HFF-Myc (cell line): ENCODE data around the gene DDX18.

Source experiments
- DNase-seq: peaks from one replicate; pipeline ENCODE4 v3.0.0-alpha.2; 2011; ENCODE audit warnings: low read depth; ENCODE audit errors: extremely low read depth
- H3K4me3 ChIP-seq: replicated peaks from 2 replicates; pipeline ENCODE4 v1.5.1; 2011; ENCODE audit warnings: low read depth, mild to moderate bottlenecking, control low read depth, low read length
- TF ChIP-seq, protein P1 (sequence below): IDR thresholded peaks from 2 replicates; pipeline ENCODE4 v1.5.1; 2012; ENCODE audit warnings: mild to moderate bottlenecking, low read depth, low read length, control low read depth; ENCODE audit errors: missing control alignments

The DDX18 gene

DNA sequence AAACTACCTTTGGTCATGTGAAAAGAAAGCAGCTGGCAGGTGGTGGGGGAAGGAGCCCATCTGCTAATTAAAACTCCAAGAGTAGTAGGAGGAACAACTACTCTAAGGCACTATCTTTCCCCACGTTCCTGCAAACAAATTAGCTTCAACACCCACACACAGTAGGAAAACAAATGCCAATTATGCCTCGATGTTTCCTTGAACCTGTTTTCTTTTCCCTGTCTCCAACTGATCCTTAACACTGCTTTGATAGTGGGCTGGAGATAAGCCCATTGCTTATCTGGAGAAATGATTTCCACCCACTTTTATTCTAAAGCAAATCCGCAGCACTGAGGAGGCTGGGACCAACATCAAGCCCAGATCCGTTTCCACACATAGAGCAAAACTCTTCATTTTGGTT, 36.0 kb downstream of the DDX18 start:
- no peak for DNase-seq
- TF ChIP-seq, protein P1, sequence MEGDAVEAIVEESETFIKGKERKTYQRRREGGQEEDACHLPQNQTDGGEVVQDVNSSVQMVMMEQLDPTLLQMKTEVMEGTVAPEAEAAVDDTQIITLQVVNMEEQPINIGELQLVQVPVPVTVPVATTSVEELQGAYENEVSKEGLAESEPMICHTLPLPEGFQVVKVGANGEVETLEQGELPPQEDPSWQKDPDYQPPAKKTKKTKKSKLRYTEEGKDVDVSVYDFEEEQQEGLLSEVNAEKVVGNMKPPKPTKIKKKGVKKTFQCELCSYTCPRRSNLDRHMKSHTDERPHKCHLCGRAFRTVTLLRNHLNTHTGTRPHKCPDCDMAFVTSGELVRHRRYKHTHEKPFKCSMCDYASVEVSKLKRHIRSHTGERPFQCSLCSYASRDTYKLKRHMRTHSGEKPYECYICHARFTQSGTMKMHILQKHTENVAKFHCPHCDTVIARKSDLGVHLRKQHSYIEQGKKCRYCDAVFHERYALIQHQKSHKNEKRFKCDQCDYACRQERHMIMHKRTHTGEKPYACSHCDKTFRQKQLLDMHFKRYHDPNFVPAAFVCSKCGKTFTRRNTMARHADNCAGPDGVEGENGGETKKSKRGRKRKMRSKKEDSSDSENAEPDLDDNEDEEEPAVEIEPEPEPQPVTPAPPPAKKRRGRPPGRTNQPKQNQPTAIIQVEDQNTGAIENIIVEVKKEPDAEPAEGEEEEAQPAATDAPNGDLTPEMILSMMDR: no peak
- no peak overlapping the region for H3K4me3 ChIP-seq

DNA sequence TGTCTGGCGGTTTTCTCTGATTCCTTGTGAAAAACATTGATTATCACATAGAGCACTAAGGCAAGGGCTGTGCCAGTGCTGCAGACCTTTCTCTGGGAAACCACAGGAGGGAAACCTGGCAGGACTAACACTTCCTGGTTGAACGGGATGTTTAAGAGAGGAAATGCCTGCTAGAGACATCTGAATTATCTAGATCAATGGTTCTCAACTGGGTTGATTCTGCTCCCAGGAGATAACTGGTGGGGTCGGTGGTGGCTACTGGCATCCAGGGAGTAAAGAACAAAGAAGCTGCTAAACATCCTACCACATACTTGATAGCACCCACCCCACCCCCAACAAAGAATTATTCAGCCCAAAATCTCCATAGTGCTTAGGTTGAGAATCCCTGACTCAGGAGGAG, 37.5 kb downstream of the DDX18 start:
- DNase-seq: no peak
- TF ChIP-seq, protein P1: no peak
- no peak overlapping the region for H3K4me3 ChIP-seq

DNA sequence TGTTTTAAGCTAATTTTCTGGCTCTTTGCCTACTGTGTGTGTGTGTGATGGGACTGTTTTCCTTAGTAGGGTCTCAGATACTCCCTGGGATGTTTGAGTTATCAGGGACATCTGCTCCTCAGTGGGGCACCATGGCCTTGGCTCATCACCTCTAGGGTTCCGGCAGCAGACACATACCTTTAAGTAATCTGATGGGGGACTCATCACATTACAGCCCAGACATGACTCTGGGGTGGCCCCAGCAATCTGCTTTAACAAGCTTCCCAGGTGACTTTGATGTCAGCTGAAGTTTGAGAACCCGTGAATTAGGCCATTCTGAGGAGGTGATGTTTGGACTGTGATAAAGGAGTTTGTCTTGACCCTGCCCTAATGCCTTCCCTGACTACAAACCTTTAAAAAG, 38.8 kb downstream of the DDX18 start:
- TF ChIP-seq, protein P1: no peak
- no peak for DNase-seq

DNA sequence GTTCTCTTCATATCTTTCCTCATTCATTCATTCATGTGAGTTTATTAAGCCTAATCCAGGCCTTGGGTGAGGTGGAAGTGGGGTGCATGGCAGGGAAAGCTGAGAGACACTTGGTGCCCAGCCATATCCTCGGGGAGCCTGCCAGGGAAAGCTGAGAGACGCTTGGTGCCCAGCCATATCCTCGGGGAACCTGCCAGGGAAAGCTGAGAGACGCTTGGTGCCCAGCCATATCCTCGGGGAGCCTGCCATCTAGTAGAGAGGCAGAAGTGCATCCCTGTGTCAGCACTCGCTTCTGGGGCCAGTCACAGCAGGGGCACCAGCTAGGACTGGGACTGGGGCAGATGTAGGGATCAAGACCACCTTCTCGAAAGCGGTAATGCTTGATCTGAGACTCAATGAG, 39.4 kb downstream of the DDX18 start:
- TF ChIP-seq, protein P1: no peak
- no peak for DNase-seq
- no peak overlapping the region for H3K4me3 ChIP-seq

More for the DNA sequence above, 38.8 kb downstream of the DDX18 start:
- no peak overlapping the region for H3K4me3 ChIP-seq

DNA sequence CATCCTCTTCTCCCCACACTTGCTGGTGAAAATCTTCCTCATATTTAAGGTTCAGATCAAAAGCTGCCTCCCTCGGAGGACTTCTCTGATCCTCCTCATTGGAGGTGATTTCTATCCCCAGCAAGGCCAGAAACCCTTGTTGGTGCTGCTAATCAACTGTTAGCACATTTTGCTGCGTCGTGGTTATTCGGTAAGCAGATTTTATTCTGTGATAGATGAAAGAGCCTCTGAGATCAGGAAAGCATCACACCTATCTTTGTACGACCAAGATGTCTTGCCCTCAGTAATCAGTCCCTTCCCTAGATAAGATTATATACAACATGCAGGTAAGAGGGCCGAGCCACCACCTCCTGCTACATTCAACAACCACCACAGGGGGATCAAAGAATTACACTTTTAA, 40.1 kb downstream of the DDX18 start:
- H3K4me3 ChIP-seq: no peak overlapping the region
- no peak for DNase-seq
- TF ChIP-seq, protein P1: no peak

DNA sequence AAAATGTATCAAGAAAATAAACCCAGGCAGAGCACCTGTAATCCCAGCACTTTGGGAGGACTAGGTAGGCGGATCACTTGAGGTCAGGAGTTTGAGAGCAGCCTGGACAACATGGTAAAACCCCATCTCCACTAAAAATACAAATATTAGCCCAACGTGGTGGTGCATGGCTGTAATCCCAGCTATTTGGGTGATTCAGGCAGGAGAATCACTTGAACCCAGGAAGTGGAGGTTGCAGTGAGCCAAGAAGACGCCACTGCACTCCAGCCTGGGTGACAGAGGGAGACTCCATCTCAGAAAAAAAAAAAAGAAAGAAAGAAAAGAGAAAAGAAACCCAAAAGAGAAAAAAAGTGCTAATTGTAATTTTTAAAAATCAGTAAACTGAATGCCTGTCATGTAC, 41.4 kb downstream of the DDX18 start:
- TF ChIP-seq, protein P1: no peak
- no peak for DNase-seq

More for the DNA sequence above, 41.4 kb downstream of the DDX18 start:
- no peak overlapping the region for H3K4me3 ChIP-seq
